Upper lobe of left lung (tissue), 4 donors: ENCODE data around the gene MAGEA9.

Experiments used
- EP300 ChIP-seq, 4 donors: sonication (generic); formaldehyde crosslinking; IDR thresholded peaks; one replicate each; pipeline ENCODE4 v1.5.1; 2017; ENCODE audit warnings: antibody characterized with exemption in 4 of 4, control low read depth in 2 of 4
- POLR2A ChIP-seq, 4 donors: fragments of 450-650 bp; IDR thresholded peaks; one replicate each; pipeline ENCODE4 v1.5.1; 2016 to 2017; ENCODE audit warnings: antibody characterized with exemption in 4 of 4, mild to moderate bottlenecking in 2 of 4

GRCh38 chrX:149760965-149761364, 20.8 kb upstream of the MAGEA9 start:
- TF ChIP-seq EP300 (IDR thresholded peaks at IDR 0.05): no peak
- TF ChIP-seq POLR2A (IDR thresholded peaks at IDR 0.05): no peak
